K562 (cell line): ENCODE results near the gene F12. TPM values are rescaled to one million over a fixed set of nuclear protein-coding genes. Genes with fewer than 3 reads are reported as not detected.

Experiments used
- BRCA1 ChIP-seq, 2 experiments: fragments of 450-650 bp in 1 of 2; sonication (generic) in 1 of 2; formaldehyde crosslinking in 1 of 2; IDR thresholded peaks; 2 replicates each; pipeline versions ENCODE4 v1.5.0 to v1.6.1; 2017 to 2020; ENCODE audit warnings: mild to moderate bottlenecking in 1 of 2, missing genetic modification reagents in 1 of 2
- GATAD2B ChIP-seq: fragments of 450-650 bp; IDR thresholded peaks from 2 replicates; pipeline ENCODE4 v1.6.1; 2017; ENCODE audit warnings: mild to moderate bottlenecking, borderline replicate concordance
- PML ChIP-seq: IDR thresholded peaks from 2 replicates; pipeline ENCODE4 v1.6.1; 2012; ENCODE audit warnings: low read length, inconsistent platforms
- POLR2AphosphoS2 ChIP-seq: IDR thresholded peaks from 2 replicates; pipeline ENCODE4 v1.6.1; 2012; ENCODE audit warnings: low read length, improper control_type of control experiment
- POLR2G ChIP-seq: fragments of 200-400 bp; formaldehyde crosslinking; IDR thresholded peaks from 2 replicates; pipeline ENCODE4 v1.6.1; 2017; ENCODE audit warnings: low read depth, mild to moderate bottlenecking, antibody characterized with exemption, low read length, moderate library complexity
- SETDB1 ChIP-seq: IDR thresholded peaks from one replicate; pipeline ENCODE4 v1.6.1; 2012; ENCODE audit warnings: low read length, control low read depth, inconsistent platforms
- SRF ChIP-seq, 2 experiments: fragments of 250-450, 450-650 bp in 1 of 2; sonication (Bioruptor Pico) in 1 of 2; sonication (generic) in 1 of 2; formaldehyde crosslinking; IDR thresholded peaks; 2 replicates each; pipeline versions ENCODE4 v1.5.0 to v1.5.1; 2020 to 2022; ENCODE audit warnings: mild to moderate bottlenecking in 1 of 2, missing genetic modification reagents in 1 of 2
- TCF3 ChIP-seq: sonication (generic); formaldehyde crosslinking; IDR thresholded peaks from 2 replicates; pipeline ENCODE4 v1.4.0; 2020; ENCODE audit warnings: mild to moderate bottlenecking, missing genetic modification reagents
- ZC3H8 ChIP-seq: fragments of 450-650 bp; IDR thresholded peaks from 2 replicates; pipeline ENCODE4 v1.6.1; 2017
- ZNF324 ChIP-seq: fragments of 250-450 bp; sonication (Bioruptor Pico); IDR thresholded peaks from 2 replicates; pipeline ENCODE4 v1.4.0; 2020; ENCODE audit warnings: mild to moderate bottlenecking
- ZNF780A ChIP-seq: fragments of 250-450 bp; sonication (Bioruptor Pico); IDR thresholded peaks from 2 replicates; pipeline ENCODE4 v1.5.0; 2021; ENCODE audit warnings: mild to moderate bottlenecking
- polyA plus RNA-seq, 8 experiments: library from polyadenylated mRNA; depleted of rRNA in 4 of 8; stranded (reverse) in 5 of 8; unstranded in 3 of 8; fragments of >200 nt; fragmentation: Nextera tagmentation in 2 of 8; fragmentation: Illumina TruSeq in 1 of 8; extraction: Ambion mirVana in 2 of 8; extraction: Trizol in 1 of 8; gene quantifications; 2 replicates each; pipeline versions ENCODE4 v1.2.1 to v1.2.3, GENCODE V29; 2011 to 2014; ENCODE audit warnings: inconsistent platforms in 1 of 8, missing spikeins in 1 of 8
- total RNA-seq, 7 experiments: library from RNA; depleted of rRNA in 6 of 7; stranded (reverse); fragments of >200 nt in 6 of 7; fragmentation: Illumina TruSeq in 2 of 7; extraction: Trizol in 2 of 7; gene quantifications; 2 replicates each; pipeline versions ENCODE4 v1.2.1 to v1.2.3, GENCODE V29; 2011 to 2021; ENCODE audit warnings: low replicate concordance in 1 of 7
- TF ChIP-seq, protein P1 (sequence below): fragments of 450-650 bp; IDR thresholded peaks from 2 replicates; pipeline ENCODE4 v1.7.1; 2018; ENCODE audit warnings: mild to moderate bottlenecking, low read depth; ENCODE audit not compliant: partially characterized antibody
- TF ChIP-seq, protein P2 (sequence below): IDR thresholded peaks from 2 replicates; pipeline ENCODE4 v1.6.1; 2011; ENCODE audit not compliant: insufficient read length; ENCODE audit errors: extremely low read depth
- TF ChIP-seq, protein P3 (sequence below): sonication (generic); formaldehyde crosslinking; IDR thresholded peaks from 2 replicates; pipeline ENCODE4 v1.8.1; 2023; ENCODE audit warnings: mild to moderate bottlenecking, missing genetic modification reagents
- TF ChIP-seq, protein P4 (sequence below): fragments of 450-650 bp; conservative IDR thresholded peaks from 2 replicates; pipeline ENCODE4 v1.6.1; 2016; ENCODE audit warnings: missing genetic modification characterization, low read depth, mild to moderate bottlenecking, missing compliant biosample characterization, moderate library complexity
- TF ChIP-seq, protein P5 (sequence below): fragments of 250-450 bp; sonication (Bioruptor Pico); IDR thresholded peaks from 2 replicates; pipeline ENCODE4 v1.9.0; 2021; ENCODE audit warnings: mild to moderate bottlenecking, inconsistent platforms
- TF ChIP-seq, protein P6 (sequence below): fragments of 250-450 bp; sonication (Bioruptor Pico); IDR thresholded peaks from 2 replicates; pipeline ENCODE4 v1.8.0; 2022; ENCODE audit warnings: moderate library complexity, mild to moderate bottlenecking, inconsistent platforms

F12 gene
- total and polyA plus RNA-seq, 9 of the 15 experiments (the other 6 are each of a cell fraction or from before 2014, with no cell fraction given) = 0.59 to 18.3 (median 3.6) TPM

DNA sequence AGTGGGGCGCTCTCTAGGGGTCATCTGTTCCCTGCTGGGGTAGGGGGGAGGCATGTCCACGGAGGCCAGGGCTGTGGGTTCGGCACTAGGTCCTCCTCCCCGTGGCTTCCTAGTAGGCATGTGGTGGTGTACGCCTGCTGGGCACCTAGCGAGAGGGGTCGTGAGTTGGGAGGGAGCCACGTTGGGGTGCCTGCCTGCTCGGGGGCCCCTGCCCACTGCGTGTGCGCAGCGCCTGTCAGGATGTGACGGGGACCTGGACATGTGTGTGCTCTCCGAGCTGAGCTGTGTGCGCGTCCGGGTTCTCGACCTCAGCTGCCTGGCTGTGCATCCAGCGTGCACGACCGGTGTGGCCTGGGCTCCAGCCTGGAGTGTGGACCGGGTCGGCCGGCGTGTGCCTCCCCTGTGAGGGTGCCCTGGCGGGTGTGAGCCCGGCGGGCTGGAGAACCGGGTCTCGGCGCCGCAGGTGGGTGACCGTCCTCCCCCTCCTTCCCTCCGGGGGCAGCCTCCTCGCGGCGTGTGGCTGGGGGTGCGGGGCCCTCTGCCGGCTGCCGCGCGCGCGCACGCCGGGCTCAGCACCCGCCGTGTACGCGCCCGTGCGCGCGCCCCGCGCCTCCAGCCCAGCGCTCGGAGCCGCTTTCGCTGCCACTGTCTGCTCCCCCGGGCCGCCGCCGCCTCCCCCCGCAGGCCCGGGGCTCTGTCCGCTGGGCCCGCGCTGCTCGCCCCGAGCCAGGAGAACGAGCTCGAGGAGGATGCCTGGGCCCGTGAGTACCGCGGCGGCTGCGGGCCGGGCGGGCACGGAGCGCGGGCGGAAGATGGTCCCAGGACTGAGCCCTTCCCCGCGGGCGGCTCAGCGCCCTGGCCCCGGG lies 37.1 kb upstream of the F12 start, which contains the start of gene PRR7 (continued):
- TF ChIP-seq, protein P1, sequence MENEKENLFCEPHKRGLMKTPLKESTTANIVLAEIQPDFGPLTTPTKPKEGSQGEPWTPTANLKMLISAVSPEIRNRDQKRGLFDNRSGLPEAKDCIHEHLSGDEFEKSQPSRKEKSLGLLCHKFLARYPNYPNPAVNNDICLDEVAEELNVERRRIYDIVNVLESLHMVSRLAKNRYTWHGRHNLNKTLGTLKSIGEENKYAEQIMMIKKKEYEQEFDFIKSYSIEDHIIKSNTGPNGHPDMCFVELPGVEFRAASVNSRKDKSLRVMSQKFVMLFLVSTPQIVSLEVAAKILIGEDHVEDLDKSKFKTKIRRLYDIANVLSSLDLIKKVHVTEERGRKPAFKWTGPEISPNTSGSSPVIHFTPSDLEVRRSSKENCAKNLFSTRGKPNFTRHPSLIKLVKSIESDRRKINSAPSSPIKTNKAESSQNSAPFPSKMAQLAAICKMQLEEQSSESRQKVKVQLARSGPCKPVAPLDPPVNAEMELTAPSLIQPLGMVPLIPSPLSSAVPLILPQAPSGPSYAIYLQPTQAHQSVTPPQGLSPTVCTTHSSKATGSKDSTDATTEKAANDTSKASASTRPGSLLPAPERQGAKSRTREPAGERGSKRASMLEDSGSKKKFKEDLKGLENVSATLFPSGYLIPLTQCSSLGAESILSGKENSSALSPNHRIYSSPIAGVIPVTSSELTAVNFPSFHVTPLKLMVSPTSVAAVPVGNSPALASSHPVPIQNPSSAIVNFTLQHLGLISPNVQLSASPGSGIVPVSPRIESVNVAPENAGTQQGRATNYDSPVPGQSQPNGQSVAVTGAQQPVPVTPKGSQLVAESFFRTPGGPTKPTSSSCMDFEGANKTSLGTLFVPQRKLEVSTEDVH = peak; percentile 58
- 0 out of 2 replicates have a peak, but pooled peaks have one; percentile 3 for TF ChIP-seq TCF3 (CRISPR knock-in tag)
- TF ChIP-seq BRCA1 (IDR thresholded peaks at IDR 0.05) = no peak
- no peak for TF ChIP-seq BRCA1 (CRISPR knock-in tag; IDR thresholded peaks at IDR 0.05)
- TF ChIP-seq POLR2G = peak; percentile 86
- TF ChIP-seq, protein P2, sequence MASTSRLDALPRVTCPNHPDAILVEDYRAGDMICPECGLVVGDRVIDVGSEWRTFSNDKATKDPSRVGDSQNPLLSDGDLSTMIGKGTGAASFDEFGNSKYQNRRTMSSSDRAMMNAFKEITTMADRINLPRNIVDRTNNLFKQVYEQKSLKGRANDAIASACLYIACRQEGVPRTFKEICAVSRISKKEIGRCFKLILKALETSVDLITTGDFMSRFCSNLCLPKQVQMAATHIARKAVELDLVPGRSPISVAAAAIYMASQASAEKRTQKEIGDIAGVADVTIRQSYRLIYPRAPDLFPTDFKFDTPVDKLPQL = no peak
- TF ChIP-seq, protein P3, sequence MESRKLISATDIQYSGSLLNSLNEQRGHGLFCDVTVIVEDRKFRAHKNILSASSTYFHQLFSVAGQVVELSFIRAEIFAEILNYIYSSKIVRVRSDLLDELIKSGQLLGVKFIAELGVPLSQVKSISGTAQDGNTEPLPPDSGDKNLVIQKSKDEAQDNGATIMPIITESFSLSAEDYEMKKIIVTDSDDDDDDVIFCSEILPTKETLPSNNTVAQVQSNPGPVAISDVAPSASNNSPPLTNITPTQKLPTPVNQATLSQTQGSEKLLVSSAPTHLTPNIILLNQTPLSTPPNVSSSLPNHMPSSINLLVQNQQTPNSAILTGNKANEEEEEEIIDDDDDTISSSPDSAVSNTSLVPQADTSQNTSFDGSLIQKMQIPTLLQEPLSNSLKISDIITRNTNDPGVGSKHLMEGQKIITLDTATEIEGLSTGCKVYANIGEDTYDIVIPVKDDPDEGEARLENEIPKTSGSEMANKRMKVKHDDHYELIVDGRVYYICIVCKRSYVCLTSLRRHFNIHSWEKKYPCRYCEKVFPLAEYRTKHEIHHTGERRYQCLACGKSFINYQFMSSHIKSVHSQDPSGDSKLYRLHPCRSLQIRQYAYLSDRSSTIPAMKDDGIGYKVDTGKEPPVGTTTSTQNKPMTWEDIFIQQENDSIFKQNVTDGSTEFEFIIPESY (CRISPR knock-in tag) = no peak
- 0 out of 2 replicates have a peak, but pooled peaks have one; percentile 20 for TF ChIP-seq ZNF324 (CRISPR knock-in tag)
- peak; percentile 79; the same call in 1 of the 2 replicates for TF ChIP-seq GATAD2B
- TF ChIP-seq, protein P4, sequence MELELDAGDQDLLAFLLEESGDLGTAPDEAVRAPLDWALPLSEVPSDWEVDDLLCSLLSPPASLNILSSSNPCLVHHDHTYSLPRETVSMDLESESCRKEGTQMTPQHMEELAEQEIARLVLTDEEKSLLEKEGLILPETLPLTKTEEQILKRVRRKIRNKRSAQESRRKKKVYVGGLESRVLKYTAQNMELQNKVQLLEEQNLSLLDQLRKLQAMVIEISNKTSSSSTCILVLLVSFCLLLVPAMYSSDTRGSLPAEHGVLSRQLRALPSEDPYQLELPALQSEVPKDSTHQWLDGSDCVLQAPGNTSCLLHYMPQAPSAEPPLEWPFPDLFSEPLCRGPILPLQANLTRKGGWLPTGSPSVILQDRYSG (tag) = no peak
- peak in 1 of 2 experiments; percentile 26; a peak in 2 of 4 replicates for TF ChIP-seq SRF (CRISPR knock-in tag; IDR thresholded peaks at IDR 0.05)
- TF ChIP-seq, protein P5, sequence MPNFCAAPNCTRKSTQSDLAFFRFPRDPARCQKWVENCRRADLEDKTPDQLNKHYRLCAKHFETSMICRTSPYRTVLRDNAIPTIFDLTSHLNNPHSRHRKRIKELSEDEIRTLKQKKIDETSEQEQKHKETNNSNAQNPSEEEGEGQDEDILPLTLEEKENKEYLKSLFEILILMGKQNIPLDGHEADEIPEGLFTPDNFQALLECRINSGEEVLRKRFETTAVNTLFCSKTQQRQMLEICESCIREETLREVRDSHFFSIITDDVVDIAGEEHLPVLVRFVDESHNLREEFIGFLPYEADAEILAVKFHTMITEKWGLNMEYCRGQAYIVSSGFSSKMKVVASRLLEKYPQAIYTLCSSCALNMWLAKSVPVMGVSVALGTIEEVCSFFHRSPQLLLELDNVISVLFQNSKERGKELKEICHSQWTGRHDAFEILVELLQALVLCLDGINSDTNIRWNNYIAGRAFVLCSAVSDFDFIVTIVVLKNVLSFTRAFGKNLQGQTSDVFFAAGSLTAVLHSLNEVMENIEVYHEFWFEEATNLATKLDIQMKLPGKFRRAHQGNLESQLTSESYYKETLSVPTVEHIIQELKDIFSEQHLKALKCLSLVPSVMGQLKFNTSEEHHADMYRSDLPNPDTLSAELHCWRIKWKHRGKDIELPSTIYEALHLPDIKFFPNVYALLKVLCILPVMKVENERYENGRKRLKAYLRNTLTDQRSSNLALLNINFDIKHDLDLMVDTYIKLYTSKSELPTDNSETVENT (CRISPR knock-in tag) = peak; percentile 68; the same call in 1 of the 2 replicates
- TF ChIP-seq PML = peak; percentile 21; the same call in 1 of the 2 replicates
- TF ChIP-seq ZNF780A (CRISPR knock-in tag) = no peak; the same call in 1 of the 2 replicates
- peak; percentile 97; the same call in 1 of the 2 replicates for TF ChIP-seq POLR2AphosphoS2
- no peak for TF ChIP-seq SETDB1
- TF ChIP-seq ZC3H8 = no peak
- TF ChIP-seq, protein P6, sequence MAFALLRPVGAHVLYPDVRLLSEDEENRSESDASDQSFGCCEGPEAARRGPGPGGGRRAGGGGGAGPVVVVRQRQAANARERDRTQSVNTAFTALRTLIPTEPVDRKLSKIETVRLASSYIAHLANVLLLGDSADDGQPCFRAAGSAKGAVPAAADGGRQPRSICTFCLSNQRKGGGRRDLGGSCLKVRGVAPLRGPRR = no peak
